C4-2B (cell line): ENCODE measurements around the gene CEP131.

Experiments
- ZFX ChIP-seq: fragments of 450-650 bp; IDR thresholded peaks from 2 replicates; pipeline ENCODE4 v1.6.1; 2017
- TF ChIP-seq, protein P1 (sequence below): fragments of 450-650 bp; conservative IDR thresholded peaks from 2 replicates; pipeline ENCODE4 v1.5.1; 2017; ENCODE audit warnings: mild to moderate bottlenecking

DNA sequence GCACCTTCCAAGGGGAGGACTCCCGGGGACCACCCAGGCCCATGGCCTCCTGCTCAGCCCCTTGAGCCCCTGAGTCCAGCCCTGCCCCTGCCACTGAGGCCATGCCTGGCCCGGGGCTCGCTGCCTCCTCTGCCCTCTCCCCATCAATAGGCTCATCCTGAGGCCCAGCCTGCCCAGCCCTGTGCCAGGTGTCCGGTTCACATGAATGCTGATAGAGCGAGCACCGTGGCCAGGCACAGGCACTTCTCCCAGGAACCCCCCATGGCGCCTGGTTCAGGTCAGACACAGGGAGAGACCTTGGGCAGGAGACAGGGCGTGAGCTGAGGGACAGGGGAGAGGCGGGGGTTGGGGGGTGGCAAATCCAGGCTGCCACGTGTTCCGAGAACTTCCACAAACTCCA is 60.3 kb downstream of the CEP131 start:
- TF ChIP-seq, protein P1, sequence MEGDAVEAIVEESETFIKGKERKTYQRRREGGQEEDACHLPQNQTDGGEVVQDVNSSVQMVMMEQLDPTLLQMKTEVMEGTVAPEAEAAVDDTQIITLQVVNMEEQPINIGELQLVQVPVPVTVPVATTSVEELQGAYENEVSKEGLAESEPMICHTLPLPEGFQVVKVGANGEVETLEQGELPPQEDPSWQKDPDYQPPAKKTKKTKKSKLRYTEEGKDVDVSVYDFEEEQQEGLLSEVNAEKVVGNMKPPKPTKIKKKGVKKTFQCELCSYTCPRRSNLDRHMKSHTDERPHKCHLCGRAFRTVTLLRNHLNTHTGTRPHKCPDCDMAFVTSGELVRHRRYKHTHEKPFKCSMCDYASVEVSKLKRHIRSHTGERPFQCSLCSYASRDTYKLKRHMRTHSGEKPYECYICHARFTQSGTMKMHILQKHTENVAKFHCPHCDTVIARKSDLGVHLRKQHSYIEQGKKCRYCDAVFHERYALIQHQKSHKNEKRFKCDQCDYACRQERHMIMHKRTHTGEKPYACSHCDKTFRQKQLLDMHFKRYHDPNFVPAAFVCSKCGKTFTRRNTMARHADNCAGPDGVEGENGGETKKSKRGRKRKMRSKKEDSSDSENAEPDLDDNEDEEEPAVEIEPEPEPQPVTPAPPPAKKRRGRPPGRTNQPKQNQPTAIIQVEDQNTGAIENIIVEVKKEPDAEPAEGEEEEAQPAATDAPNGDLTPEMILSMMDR, result no peak
- no peak for TF ChIP-seq ZFX
